Activated T-cell treated with anti-CD3 and anti-CD28 coated beads, Interleukin-2, amount 50 U/mL, for 4 hours (primary cell): Measurements from ENCODE around the gene CSNK1G1. TPM values are rescaled to one million over a fixed set of nuclear protein-coding genes. Genes with fewer than 3 reads are reported as not detected.

Experiments used
- ATAC-seq, 2 donors: fragments of 200-7000 bp; cut with Tn5 transposase; one replicate each; pipeline ENCODE4 v1.10.0; 2021
- DNase-seq: peaks from one replicate; pipeline ENCODE4 v3.0.0-alpha.2; 2020
- H3K27me3 Mint-ChIP-seq: one replicate; pipeline ENCODE4 v1.8.0; 2021; ENCODE audit warnings: low read depth, mixed read lengths
- H3K36me3 Mint-ChIP-seq: one replicate; pipeline ENCODE4 v1.8.0; 2022; ENCODE audit warnings: mixed read lengths; ENCODE audit not compliant: insufficient read depth
- H3K4me1 Mint-ChIP-seq: one replicate; pipeline ENCODE4 v1.8.0; 2021; ENCODE audit warnings: low read depth, mixed read lengths
- H3K4me3 Mint-ChIP-seq: one replicate; pipeline ENCODE4 v1.8.0; 2021; ENCODE audit warnings: mild to moderate bottlenecking, moderate library complexity, mixed read lengths
- H3K9me3 Mint-ChIP-seq: one replicate; pipeline ENCODE4 v1.8.0; 2021; ENCODE audit warnings: mixed read lengths
- total RNA-seq, 3 donors: library from RNA; stranded (reverse); gene quantifications; one replicate each; pipeline ENCODE4 v1.2.1, GENCODE V29; 2021

Gene CSNK1G1
- total RNA-seq, 3 donors from 2014 or later, result 24.4 to 27.4 (median 25.1) TPM

GRCh38 chr15:64146885-64147681, 208.9 kb downstream of the CSNK1G1 start:
- no peak for DNase-seq
- Mint-ChIP-seq H3K4me3 (no peak overlapping the region), H3K27me3 (peaks cover 3% of the 10 kb centered on the region), H3K4me1 (peaks cover 13% of the 10 kb centered on the region), H3K36me3 (peaks cover 7% of the 10 kb centered on the region), H3K9me3 (no peaks in the 10 kb centered on the region)
- no peak for ATAC-seq

DNA sequence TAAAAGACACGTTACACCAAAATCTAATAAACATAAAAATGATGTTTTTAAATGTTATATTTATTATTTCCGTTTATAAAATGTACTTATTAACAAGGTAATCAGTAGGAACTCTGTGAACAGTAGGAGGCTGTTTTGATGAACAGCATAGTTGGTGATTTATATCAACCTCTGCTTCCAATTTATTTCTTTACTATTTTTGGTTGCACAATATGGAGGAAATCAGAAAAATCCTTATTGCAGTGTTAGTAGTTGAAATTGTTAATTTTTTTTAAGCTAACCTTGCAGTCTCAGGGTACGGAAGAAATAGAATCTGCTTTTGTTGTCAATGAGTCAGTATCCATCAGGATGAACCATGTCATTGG, 209.5 kb downstream of the CSNK1G1 start:
- H3K9me3 Mint-ChIP-seq, result no peaks in the 10 kb centered on the region
- H3K36me3 Mint-ChIP-seq, result peaks cover 7% of the 10 kb centered on the region
- no peak for DNase-seq
- no peak overlapping the region for H3K4me3 Mint-ChIP-seq
- H3K27me3 Mint-ChIP-seq, result peaks cover 3% of the 10 kb centered on the region
- ATAC-seq, result no peak
- peaks cover 13% of the 10 kb centered on the region for H3K4me1 Mint-ChIP-seq

DNA sequence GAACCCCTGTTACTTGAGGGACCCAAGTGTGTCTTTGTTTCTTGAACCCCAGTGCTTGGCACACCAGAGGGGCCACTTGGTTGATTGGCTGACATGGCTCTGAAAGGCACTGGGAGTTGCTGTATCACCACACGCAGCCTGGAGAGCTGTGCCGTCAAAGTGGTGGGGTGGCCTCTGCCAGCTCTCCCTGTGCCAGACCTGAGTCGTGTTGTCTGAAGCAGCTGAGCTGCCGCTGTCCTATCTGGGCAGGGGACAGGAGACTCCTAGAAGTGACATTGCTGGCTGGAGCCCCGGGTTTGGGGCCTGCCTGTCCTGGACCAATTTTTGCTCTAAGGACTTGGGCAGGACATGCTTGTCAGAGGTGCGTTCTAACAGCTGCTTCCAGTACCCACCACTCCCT, 209.9 kb downstream of the CSNK1G1 start:
- H3K4me3 Mint-ChIP-seq, result no peak overlapping the region
- no peaks in the 10 kb centered on the region for H3K9me3 Mint-ChIP-seq
- peaks cover 10% of the 10 kb centered on the region for H3K36me3 Mint-ChIP-seq
- H3K27me3 Mint-ChIP-seq, result peaks cover 2% of the 10 kb centered on the region
- ATAC-seq (no peak), DNase-seq (no peak)
- H3K4me1 Mint-ChIP-seq, result peaks cover 13% of the 10 kb centered on the region

DNA sequence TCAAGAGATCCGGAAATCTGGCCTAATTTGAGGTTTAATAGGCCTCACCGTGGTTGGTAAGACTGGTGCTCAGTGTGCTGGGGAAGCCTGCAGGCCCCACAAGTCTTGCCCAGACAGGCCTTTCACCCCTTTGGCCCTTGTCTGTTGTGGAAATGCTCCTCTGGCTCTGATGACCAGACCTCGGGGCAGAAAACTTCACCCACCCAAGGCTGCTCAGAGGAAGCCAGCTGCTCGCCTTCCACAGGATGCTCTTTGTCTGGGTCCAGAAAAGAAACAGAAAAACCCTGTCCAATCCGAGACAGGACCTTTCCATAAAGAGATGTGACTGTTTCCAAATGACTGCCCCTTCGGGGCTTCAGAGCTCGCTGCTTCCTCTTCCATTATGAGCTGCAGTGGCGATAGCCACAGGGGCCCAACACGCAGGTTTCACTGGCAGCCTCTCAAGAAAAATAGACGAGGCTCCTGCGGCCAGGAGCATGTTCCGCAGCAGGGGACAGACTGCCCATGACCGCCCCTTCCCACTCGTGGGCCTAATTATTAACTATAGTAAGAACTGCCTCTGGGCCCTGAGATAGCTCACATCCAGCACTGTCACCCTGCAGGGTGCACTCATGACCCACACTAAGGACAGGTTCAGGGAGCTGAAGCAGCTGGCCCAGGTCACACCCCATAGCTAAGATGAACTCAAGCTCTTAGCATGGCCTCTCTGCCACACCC, 211.2 kb downstream of the CSNK1G1 start:
- Mint-ChIP-seq H3K27me3 (no peaks in the 10 kb centered on the region), H3K4me1 (peaks cover 5% of the 10 kb centered on the region), H3K4me3 (no peak overlapping the region), H3K36me3 (peaks cover 15% of the 10 kb centered on the region), H3K9me3 (no peaks in the 10 kb centered on the region)
- DNase-seq (no peak), ATAC-seq (no peak)

GRCh38 chr15:64144192-64144564, 211.8 kb downstream of the CSNK1G1 start:
- DNase-seq (no peak), ATAC-seq (no peak)
- no peak overlapping the region for H3K4me3 Mint-ChIP-seq
- H3K9me3 Mint-ChIP-seq, result no peaks in the 10 kb centered on the region
- no peaks in the 10 kb centered on the region for H3K27me3 Mint-ChIP-seq
- H3K36me3 Mint-ChIP-seq, result peaks cover 15% of the 10 kb centered on the region
- H3K4me1 Mint-ChIP-seq, result no peaks in the 10 kb centered on the region

GRCh38 chr15:64143276-64143675, 212.7 kb downstream of the CSNK1G1 start:
- Mint-ChIP-seq H3K4me3 (no peak overlapping the region), H3K27me3 (no peaks in the 10 kb centered on the region), H3K4me1 (no peaks in the 10 kb centered on the region), H3K36me3 (peaks cover 17% of the 10 kb centered on the region), H3K9me3 (no peaks in the 10 kb centered on the region)
- DNase-seq (no peak), ATAC-seq (no peak)

DNA sequence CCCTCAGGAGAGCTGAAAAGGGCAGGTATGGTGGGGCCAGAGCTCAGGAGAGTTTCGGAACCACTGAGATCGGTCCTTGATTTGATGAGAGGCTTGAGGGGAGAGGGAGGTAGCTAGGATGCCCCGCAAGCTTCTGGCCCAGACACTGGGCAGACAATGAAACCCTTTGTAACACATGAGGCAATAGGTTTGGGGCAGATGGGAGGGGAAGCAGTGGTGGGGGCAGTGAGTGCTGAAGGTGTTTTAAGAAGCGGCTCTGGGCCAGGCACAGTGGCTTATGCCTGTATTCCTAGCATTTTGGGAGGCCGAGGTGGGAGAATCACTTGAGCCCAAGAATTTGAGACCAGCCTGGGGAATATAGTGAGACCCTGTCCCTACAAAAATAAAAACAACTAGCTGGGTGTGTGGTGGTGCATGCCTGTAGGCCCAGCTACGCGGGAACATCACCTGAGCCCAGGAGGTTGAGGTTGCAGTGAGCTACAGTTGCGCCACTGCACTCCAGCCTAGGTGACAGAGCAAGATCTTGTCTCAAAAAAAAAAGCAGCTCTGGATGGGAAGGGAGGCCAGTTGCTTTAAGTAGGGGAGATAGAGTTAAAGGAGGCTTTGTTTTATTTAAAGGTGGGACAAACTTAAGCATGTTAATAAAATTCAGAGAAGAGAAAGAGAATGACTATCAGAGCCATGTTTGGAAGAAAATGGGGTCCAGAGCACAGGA, 214.0 kb downstream of the CSNK1G1 start:
- no peak for DNase-seq
- Mint-ChIP-seq H3K36me3 (peaks cover 24% of the 10 kb centered on the region), H3K27me3 (no peaks in the 10 kb centered on the region), H3K9me3 (no peaks in the 10 kb centered on the region), H3K4me3 (no peak overlapping the region), H3K4me1 (no peaks in the 10 kb centered on the region)
- ATAC-seq, result no peak

DNA sequence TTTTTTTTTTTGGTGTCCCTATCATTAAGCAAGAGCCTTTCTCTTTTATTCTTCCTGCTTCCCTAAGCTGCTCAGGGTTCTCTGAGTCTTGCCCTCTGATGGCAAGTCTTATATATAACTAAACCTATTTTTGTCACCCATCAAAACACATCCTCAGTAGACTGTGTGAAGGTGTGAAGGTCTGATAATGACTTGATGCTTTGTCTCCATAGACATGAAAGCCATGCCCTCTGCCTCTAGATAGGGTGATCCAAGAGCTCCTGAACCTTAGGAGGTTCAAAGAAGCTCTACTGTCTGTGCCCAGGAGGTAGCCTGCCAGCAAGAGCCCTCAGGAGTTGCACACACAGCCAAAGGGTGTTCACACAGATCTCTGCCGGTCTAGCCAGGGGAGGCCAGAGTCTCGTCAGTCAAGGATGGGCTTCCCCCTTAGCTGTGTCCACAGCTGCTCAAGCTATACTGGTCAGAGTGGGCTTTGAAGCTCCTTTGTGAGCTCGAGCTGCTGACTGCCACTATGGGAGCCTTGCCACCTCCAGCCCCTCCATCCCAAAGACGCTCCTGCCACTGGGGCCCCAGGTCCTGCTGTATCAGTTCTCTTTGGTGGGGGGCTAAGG, 217.5 kb downstream of the CSNK1G1 start:
- no peaks in the 10 kb centered on the region for H3K27me3 Mint-ChIP-seq
- H3K9me3 Mint-ChIP-seq, result no peaks in the 10 kb centered on the region
- H3K4me1 Mint-ChIP-seq, result no peaks in the 10 kb centered on the region
- no peak for DNase-seq
- ATAC-seq, result no peak
- H3K4me3 Mint-ChIP-seq, result no peak overlapping the region
- H3K36me3 Mint-ChIP-seq, result peaks cover 28% of the 10 kb centered on the region

DNA sequence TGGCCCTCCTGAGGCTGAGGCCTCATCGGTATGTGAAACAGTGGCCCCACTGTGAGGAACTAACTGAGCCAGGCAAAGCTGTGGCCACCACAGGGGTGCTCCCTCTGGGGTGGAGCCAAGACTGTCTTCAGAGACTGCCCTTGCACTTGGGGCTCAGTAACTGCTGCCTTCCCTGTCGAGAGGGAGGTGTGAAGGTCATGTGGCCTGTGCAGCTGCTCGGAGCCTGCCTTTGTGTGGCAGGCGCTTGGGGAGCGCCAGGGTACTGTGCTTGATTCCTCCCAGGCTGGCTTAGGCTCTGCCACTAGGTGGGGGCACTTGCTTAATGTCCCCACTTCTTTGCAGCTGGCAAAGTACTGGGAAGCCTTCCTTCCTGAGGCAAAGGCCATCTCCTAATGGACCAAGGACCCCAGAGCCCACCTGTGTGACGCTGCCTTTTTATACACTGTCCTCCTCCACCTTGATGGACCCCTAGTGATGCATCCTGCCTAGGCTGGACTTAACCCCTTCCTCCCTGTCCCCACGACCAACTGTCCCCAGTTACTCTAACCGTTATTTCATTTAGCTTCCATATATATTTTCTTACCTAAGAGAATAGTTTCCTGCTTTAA, 218.6 kb downstream of the CSNK1G1 start:
- Mint-ChIP-seq H3K4me3 (no peak overlapping the region), H3K4me1 (no peaks in the 10 kb centered on the region), H3K36me3 (peaks cover 35% of the 10 kb centered on the region), H3K9me3 (no peaks in the 10 kb centered on the region), H3K27me3 (no peaks in the 10 kb centered on the region)
- DNase-seq (no peak), ATAC-seq (no peak)

DNA sequence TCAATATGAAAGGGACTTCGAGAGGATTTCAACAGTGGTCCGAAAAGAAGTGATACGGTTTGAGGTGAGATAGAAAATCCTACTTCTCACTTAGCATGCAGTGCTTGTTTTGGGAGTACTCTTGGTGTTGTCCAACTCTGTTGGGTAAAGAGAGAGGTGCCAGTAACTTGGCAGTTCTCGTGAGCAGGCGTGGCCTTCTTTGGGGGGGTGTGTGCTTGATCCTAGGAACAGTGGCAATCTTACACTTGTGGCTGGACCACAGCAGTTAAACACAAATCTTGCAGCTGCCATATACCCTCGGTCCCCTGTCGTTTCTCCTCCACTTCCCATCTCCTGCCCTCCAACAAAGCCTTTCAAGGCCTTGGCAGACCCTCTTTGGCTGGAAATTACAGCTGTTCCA, 219.6 kb downstream of the CSNK1G1 start:
- no peak for ATAC-seq
- Mint-ChIP-seq H3K4me3 (no peak overlapping the region), H3K27me3 (no peaks in the 10 kb centered on the region), H3K36me3 (peaks cover 45% of the 10 kb centered on the region), H3K4me1 (no peaks in the 10 kb centered on the region), H3K9me3 (no peaks in the 10 kb centered on the region)
- no peak for DNase-seq

DNA sequence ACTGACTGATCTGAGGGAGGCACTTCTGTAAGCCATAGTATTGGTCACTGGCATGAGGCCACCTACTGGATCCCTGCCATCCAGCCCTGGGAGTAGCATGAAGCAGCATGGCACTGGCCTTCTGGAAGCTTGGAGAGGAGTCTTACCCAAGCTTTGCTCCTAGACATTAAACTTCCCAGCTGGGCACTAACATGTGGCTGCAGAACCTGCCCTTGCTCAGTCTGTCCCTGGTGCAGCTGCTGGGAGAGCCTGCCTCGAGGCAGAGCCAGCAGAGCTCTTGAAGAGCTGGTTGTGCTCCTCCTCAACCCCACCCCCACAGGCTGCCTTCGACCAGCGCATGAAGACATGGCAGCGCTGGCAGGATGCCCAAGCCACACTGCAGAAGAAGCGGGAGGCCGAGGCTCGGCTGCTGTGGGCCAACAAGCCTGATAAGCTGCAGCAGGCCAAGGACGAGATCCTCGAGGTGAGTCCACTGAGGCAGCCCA, 221.6 kb downstream of the CSNK1G1 start:
- H3K27me3 Mint-ChIP-seq, result no peaks in the 10 kb centered on the region

DNA sequence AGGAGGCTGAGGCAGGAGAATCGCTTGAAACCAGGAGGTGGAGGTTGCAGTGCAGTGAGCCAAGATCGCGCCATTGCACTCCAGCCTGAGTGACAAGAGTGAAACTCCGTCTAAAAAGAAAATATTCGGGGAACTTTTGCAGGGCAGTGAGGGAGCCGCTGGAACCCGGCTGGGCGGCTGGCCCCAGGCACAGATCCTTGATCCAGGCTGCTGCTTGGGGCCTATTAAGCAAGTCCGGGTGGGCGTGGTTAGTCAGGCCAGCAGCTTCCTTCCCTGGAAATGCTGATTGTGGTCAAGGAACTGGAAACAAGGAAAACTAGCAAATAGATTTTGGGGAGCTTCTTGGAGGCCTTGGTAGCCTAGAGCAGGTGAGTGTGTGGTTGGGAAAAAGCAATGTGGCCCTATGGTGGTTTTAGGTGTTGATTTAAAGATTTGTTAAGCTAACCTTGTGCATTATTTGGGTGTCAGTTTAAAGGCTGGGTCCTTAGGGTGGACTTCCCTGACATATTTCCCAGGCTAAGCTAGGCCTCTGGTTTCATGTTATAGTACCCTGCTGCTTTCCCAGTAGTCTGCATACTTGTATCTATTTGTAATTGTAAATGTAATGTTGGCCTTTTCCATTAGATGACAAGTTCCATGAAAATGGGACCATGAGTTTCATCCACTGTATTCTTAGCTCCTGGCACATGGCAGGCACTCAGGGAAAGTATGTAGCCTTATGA, 222.2 kb downstream of the CSNK1G1 start:
- no peaks in the 10 kb centered on the region for H3K27me3 Mint-ChIP-seq
- ATAC-seq (no peak), DNase-seq (no peak)
- no peaks in the 10 kb centered on the region for H3K4me1 Mint-ChIP-seq
- no peak overlapping the region for H3K4me3 Mint-ChIP-seq
- peaks cover 44% of the 10 kb centered on the region for H3K36me3 Mint-ChIP-seq
- no peaks in the 10 kb centered on the region for H3K9me3 Mint-ChIP-seq

More for the DNA sequence above, 221.6 kb downstream of the CSNK1G1 start:
- Mint-ChIP-seq H3K9me3 (no peaks in the 10 kb centered on the region), H3K4me1 (no peaks in the 10 kb centered on the region), H3K36me3 (peaks cover 44% of the 10 kb centered on the region), H3K4me3 (no peak overlapping the region)
- ATAC-seq (no peak), DNase-seq (no peak)

DNA sequence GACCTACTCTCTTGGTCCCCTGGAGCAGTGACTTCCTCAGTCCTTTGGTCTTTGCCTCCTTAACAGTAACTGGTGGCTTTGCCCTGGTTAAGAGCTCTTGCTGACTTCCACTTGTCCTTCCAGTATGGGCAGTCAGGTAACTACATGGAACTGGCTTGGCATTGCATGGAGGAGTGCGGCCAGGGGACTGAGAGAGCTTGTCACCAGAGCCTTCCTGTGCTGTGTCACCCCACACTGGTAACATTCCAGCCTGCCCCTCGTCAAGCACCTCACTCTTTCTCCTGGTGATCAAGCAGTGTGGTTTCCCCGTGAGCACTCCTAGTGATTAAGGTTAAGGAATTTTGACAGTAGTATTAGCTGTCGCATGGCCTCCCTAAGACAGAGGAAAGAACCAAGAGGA, 223.8 kb downstream of the CSNK1G1 start:
- Mint-ChIP-seq H3K27me3 (no peaks in the 10 kb centered on the region), H3K4me3 (no peak overlapping the region), H3K9me3 (no peaks in the 10 kb centered on the region), H3K36me3 (peaks cover 46% of the 10 kb centered on the region), H3K4me1 (no peaks in the 10 kb centered on the region)
- ATAC-seq (no peak), DNase-seq (no peak)
